Activated CD4-positive, alpha-beta T cell treated with anti-CD3 and anti-CD28 coated beads, Interleukin-2, amount 10 ng/mL, durations not matched to agents 7 days and 5 days (primary cell): ENCODE results near the gene LPP. TPM values are rescaled to one million over a fixed set of nuclear protein-coding genes. Genes with fewer than 3 reads are reported as not detected.

Experiments used
- microRNA-seq: library from miRNA; unstranded; fragments of <30 nt; microRNA quantifications from one replicate; pipeline ENCODE4 v1.2.0, GENCODE V29; 2021; ENCODE audit warnings: borderline microRNAs expressed, borderline replicate concordance
- total RNA-seq, 2 experiments: library from RNA; stranded (reverse); gene quantifications; one replicate each; pipeline ENCODE4 v1.2.3, GENCODE V29; 2021

LPP gene
- total RNA-seq, 2 experiments from 2014 or later: 63.6 to 70.3 TPM

Small RNA genes within 50 kb of the gene (microRNA-seq; reads per million reads assigned to microRNA genes)
- gene MIR28: 1,747 reads per million, percentile 89 among the genes with 10 or more reads in this experiment
